ENCODE measurements around the gene DCAF4L1. TPM values are rescaled to one million over a fixed set of nuclear protein-coding genes. Genes with fewer than 3 reads are reported as not detected.

Gene DCAF4L1
- polyA plus RNA-seq, 3 donors: 0.32 TPM; not detected in 2

DNA sequence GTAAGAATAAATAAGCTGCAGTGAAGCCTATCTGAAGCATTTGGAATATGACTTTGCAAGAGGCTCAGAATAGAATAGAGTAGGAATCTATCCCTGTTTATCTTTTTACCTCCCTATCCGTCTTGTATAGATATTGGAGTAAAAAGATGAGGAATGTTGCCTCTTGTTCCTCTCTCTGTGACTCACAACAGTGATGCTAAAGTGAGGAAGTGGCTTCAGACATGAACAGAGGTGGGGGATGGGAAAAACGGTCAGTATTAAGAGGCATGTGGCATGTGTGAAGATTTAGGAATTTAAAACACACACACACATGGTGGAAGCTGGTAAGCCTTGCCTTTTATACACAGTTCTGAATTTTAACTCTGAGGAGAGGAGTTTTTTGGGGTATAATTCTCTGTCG is 3.8 kb upstream of the DCAF4L1 start:
- Histone ChIP-seq H4K20me1 (ENCODE audit: insufficient read depth, low read length) (no peaks in the 10 kb centered on the region), H3K36me3 (replicated peaks in 1 of 2; ENCODE audit: control insufficient read depth in 1 of 2, insufficient read depth in 2 of 2, low read length in 2 of 2) (no peaks in the 10 kb centered on the region), H3K27me3 (ENCODE audit: control insufficient read depth in 2 of 2, insufficient read depth in 2 of 2, low read length in 2 of 2) (no peaks in the 10 kb centered on the region), H3K9me3 (replicated peaks in 1 of 2; ENCODE audit: control insufficient read depth in 1 of 2, insufficient read depth in 1 of 2, low read length in 2 of 2) (peaks cover 4 to 14% of the 10 kb centered on the region in 2 donors), H3K4me1 (ENCODE audit: control insufficient read depth in 1 of 2, insufficient read depth in 2 of 2, low read length in 2 of 2) (peaks cover 13 to 14% of the 10 kb centered on the region in 2 donors), H3K9ac (ENCODE audit: insufficient read depth, low read length, poor library complexity, severe bottlenecking) (no peak overlapping the region), H3K4me2 (replicated peaks; ENCODE audit: extremely low read depth, low read length, poor library complexity, severe bottlenecking) (no peak overlapping the region), H2AFZ (ENCODE audit: insufficient read depth, low read depth, low read length, poor library complexity, severe bottlenecking) (no peak overlapping the region), H3K4me3 (replicated peaks in 1 of 3; ENCODE audit: low read depth in 2 of 3, low read length in 3 of 3) (no peak overlapping the region), H3K27ac (ENCODE audit: low read depth in 1 of 2, low read length in 2 of 2) (no peak overlapping the region), H3K79me2 (ENCODE audit: insufficient read depth, low read length) (no peaks in the 10 kb centered on the region)
- Mint-ChIP-seq H3K27me3 (ENCODE audit: low read depth in 3 of 3) (peaks cover 0 to 1% (median 0%) of the 10 kb centered on the region in 3 donors), H3K27ac (no peak overlapping the region), H3K9me3 (peaks cover 0 to 23% (median 3%) of the 10 kb centered on the region in 7 donors), H3K4me1 (peaks cover 16% of the 10 kb centered on the region), H3K4me3 (no peak overlapping the region), H3K36me3 (no peaks in the 10 kb centered on the region)
- 100% methylated on average over 1 of the region's 3 CpGs for WGBS (ENCODE audit: insufficient coverage)
- TF ChIP-seq, protein P1, sequence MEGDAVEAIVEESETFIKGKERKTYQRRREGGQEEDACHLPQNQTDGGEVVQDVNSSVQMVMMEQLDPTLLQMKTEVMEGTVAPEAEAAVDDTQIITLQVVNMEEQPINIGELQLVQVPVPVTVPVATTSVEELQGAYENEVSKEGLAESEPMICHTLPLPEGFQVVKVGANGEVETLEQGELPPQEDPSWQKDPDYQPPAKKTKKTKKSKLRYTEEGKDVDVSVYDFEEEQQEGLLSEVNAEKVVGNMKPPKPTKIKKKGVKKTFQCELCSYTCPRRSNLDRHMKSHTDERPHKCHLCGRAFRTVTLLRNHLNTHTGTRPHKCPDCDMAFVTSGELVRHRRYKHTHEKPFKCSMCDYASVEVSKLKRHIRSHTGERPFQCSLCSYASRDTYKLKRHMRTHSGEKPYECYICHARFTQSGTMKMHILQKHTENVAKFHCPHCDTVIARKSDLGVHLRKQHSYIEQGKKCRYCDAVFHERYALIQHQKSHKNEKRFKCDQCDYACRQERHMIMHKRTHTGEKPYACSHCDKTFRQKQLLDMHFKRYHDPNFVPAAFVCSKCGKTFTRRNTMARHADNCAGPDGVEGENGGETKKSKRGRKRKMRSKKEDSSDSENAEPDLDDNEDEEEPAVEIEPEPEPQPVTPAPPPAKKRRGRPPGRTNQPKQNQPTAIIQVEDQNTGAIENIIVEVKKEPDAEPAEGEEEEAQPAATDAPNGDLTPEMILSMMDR (IDR thresholded peaks at IDR 0.05): no peak
- peak; percentile 26 to 57 (median 51) for DNase-seq
- intact Hi-C loops (cut with micrococcal nuclease): no loop called here

DNA sequence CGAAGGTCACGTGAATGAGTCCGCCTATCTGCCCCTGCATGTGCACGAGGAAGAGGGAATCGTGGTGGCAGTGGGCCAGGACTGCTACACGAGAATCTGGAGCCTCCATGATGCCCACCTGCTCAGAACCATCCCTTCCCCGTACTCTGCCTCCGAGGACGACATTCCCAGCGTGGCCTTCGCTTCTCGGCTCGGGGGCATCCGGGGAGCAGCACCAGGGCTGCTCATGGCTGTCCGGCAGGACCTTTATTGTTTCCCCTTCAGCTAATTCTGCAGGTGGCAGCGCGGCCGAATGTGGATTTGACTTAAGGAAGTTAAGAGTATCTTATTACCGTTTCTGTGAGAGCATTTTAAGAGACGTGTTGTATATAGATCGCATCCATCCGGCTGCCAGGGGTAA is 1.2 kb downstream of the DCAF4L1 start:
- intact Hi-C loops (cut with micrococcal nuclease): no loop called here
- H3K27me3 Mint-ChIP-seq (ENCODE audit: low read depth in 3 of 3): peaks cover 0 to 1% (median 0%) of the 10 kb centered on the region in 3 donors
- no peaks in the 10 kb centered on the region for H3K36me3 Mint-ChIP-seq
- WGBS (ENCODE audit: insufficient coverage): 98% methylated on average over 19 of the region's 22 CpGs
- H3K4me1 Mint-ChIP-seq: peaks cover 6% of the 10 kb centered on the region
- H3K27ac Mint-ChIP-seq: peak overlapping the region in 1 of 7 donors; percentile 21
- Histone ChIP-seq H3K4me1 (ENCODE audit: control insufficient read depth in 1 of 2, insufficient read depth in 2 of 2, low read length in 2 of 2) (peaks cover 0 to 4% of the 10 kb centered on the region in 2 donors), H4K20me1 (ENCODE audit: insufficient read depth, low read length) (no peaks in the 10 kb centered on the region), H3K4me3 (replicated peaks in 1 of 3; ENCODE audit: low read depth in 2 of 3, low read length in 3 of 3) (no peak overlapping the region), H2AFZ (ENCODE audit: insufficient read depth, low read depth, low read length, poor library complexity, severe bottlenecking) (no peak overlapping the region), H3K9me3 (replicated peaks in 1 of 2; ENCODE audit: control insufficient read depth in 1 of 2, insufficient read depth in 1 of 2, low read length in 2 of 2) (peaks cover 4 to 7% of the 10 kb centered on the region in 2 donors), H3K79me2 (ENCODE audit: insufficient read depth, low read length) (no peaks in the 10 kb centered on the region), H3K4me2 (replicated peaks; ENCODE audit: extremely low read depth, low read length, poor library complexity, severe bottlenecking) (no peak overlapping the region), H3K9ac (ENCODE audit: insufficient read depth, low read length, poor library complexity, severe bottlenecking) (no peak overlapping the region), H3K36me3 (replicated peaks in 1 of 2; ENCODE audit: control insufficient read depth in 1 of 2, insufficient read depth in 2 of 2, low read length in 2 of 2) (no peaks in the 10 kb centered on the region), H3K27ac (ENCODE audit: low read depth in 1 of 2, low read length in 2 of 2) (no peak overlapping the region), H3K27me3 (ENCODE audit: control insufficient read depth in 2 of 2, insufficient read depth in 2 of 2, low read length in 2 of 2) (no peaks in the 10 kb centered on the region)
- H3K9me3 Mint-ChIP-seq: peaks cover 0 to 13% (median 2%) of the 10 kb centered on the region in 7 donors
- H3K4me3 Mint-ChIP-seq: no peak overlapping the region
- no peak for DNase-seq
- TF ChIP-seq, protein P1 (IDR thresholded peaks at IDR 0.05): no peak
